ENCODE results near the gene GRHL1. TPM values are rescaled to one million over a fixed set of nuclear protein-coding genes. Genes with fewer than 3 reads are reported as not detected.

GRHL1 gene
- total RNA-seq, 4 donors from 2014 or later, result 0.29 to 1.0 (median 0.75) TPM

GRCh38 chr2:9909106-9909505 is 42.4 kb upstream of the GRHL1 start:
- no peaks in the 10 kb centered on the region for H3K9me3 ChIP-seq
- no peaks in the 10 kb centered on the region for H3K4me1 ChIP-seq
- in situ Hi-C loops (cut with MboI; ENCODE audit: low sequenced_read_pairs in 4 of 4), result no loop called here
- DNase-seq (no peak), ATAC-seq (no peak)
- intact Hi-C loops (cut with DNase I; ENCODE audit: low total_unique reads), result no loop called here
- TF ChIP-seq CTCF (IDR thresholded peaks at IDR 0.05 in 4 of 5, conservative IDR thresholded peaks at IDR 0.05 in 1 of 5), result no peak
- TF ChIP-seq POLR2A (IDR thresholded peaks at IDR 0.05), result no peak
- peaks cover 0 to 15% of the 10 kb centered on the region in 2 donors for H3K36me3 ChIP-seq
- no peak overlapping the region for H3K4me3 ChIP-seq
- H3K27me3 ChIP-seq, result no peaks in the 10 kb centered on the region
- no peak overlapping the region for H3K27ac ChIP-seq

GRCh38 chr2:9910699-9911098 is 40.8 kb upstream of the GRHL1 start:
- no peaks in the 10 kb centered on the region for H3K27me3 ChIP-seq
- no peak for DNase-seq
- H3K9me3 ChIP-seq, result no peaks in the 10 kb centered on the region
- intact Hi-C loops (cut with DNase I; ENCODE audit: low total_unique reads) (loop anchor here (5.0 kb wide), 1 partner anchor 98 kb away; no protein-coding TSS in a partner anchor), in situ Hi-C loops (cut with MboI; ENCODE audit: low sequenced_read_pairs in 4 of 4) (no loop called here)
- H3K36me3 ChIP-seq, result peaks cover 0 to 23% of the 10 kb centered on the region in 2 donors
- TF ChIP-seq POLR2A (IDR thresholded peaks at IDR 0.05) (no peak), CTCF (IDR thresholded peaks at IDR 0.05 in 4 of 5, conservative IDR thresholded peaks at IDR 0.05 in 1 of 5) (no peak)
- H3K27ac ChIP-seq, result no peak overlapping the region
- H3K4me3 ChIP-seq, result no peak overlapping the region
- ATAC-seq, result no peak
- H3K4me1 ChIP-seq, result no peaks in the 10 kb centered on the region

- intact Hi-C loops (cut with DNase I; ENCODE audit: low total_unique reads) (loop anchor here (5.0 kb wide), 1 partner anchor 100 kb away; no protein-coding TSS in a partner anchor), in situ Hi-C loops (cut with MboI; ENCODE audit: low sequenced_read_pairs in 4 of 4) (no loop called here)
- DNase-seq (no peak), ATAC-seq (no peak)
- Histone ChIP-seq H3K27me3 (no peaks in the 10 kb centered on the region), H3K36me3 (peaks cover 0 to 23% of the 10 kb centered on the region in 2 donors), H3K27ac (no peak overlapping the region), H3K9me3 (no peaks in the 10 kb centered on the region), H3K4me3 (no peak overlapping the region), H3K4me1 (no peaks in the 10 kb centered on the region)
- TF ChIP-seq CTCF (IDR thresholded peaks at IDR 0.05 in 4 of 5, conservative IDR thresholded peaks at IDR 0.05 in 1 of 5), result no peak
- no peak for TF ChIP-seq POLR2A (IDR thresholded peaks at IDR 0.05)
Measured at GRCh38 chr2:9912468-9912867, 39.0 kb upstream of the GRHL1 start.

GRCh38 chr2:9914384-9915065 is 37.0 kb upstream of the GRHL1 start:
- peak; percentile 11 to 44 for DNase-seq
- TF ChIP-seq POLR2A (IDR thresholded peaks at IDR 0.05) (no peak), CTCF (IDR thresholded peaks at IDR 0.05 in 4 of 5, conservative IDR thresholded peaks at IDR 0.05 in 1 of 5) (no peak)
- peak; percentile 75 to 80 for ATAC-seq
- H3K9me3 ChIP-seq, result no peaks in the 10 kb centered on the region
- H3K4me3 ChIP-seq, result no peak overlapping the region
- H3K27me3 ChIP-seq, result no peaks in the 10 kb centered on the region
- peaks cover 0 to 6% of the 10 kb centered on the region in 2 donors for H3K4me1 ChIP-seq
- intact Hi-C loops (cut with DNase I; ENCODE audit: low total_unique reads) (loop anchor here (5.0 kb wide), 1 partner anchor 102 kb away; no protein-coding TSS in a partner anchor), in situ Hi-C loops (cut with MboI; ENCODE audit: low sequenced_read_pairs in 4 of 4) (no loop called here)
- no peak overlapping the region for H3K27ac ChIP-seq
- H3K36me3 ChIP-seq, result peaks cover 0 to 23% of the 10 kb centered on the region in 2 donors
